Breast epithelium (tissue), 4 donors: ENCODE results near the gene CHI3L2. TPM values are rescaled to one million over a fixed set of nuclear protein-coding genes. Genes with fewer than 3 reads are reported as not detected.

ENCODE experiments used
- DNase-seq, 2 donors: peaks; one replicate each; pipeline ENCODE4 v3.0.0-alpha.2; 2019; ENCODE audit warnings: low spot score in 2 of 2
- H3K27ac ChIP-seq, 2 donors: fragments of 200-600 bp; sonication (generic) in 1 of 2; one replicate each; pipeline ENCODE4 v1.5.1; 2016 to 2019; ENCODE audit warnings: mild to moderate bottlenecking in 1 of 2
- H3K27me3 ChIP-seq, 2 donors: fragments of 200-600 bp; sonication (generic) in 1 of 2; one replicate each; pipeline versions ENCODE4 v1.5.1 to v1.6.0; 2017 to 2019; ENCODE audit warnings: control low read depth in 1 of 2, mild to moderate bottlenecking in 1 of 2
- H3K36me3 ChIP-seq: fragments of 200-600 bp; one replicate; pipeline ENCODE4 v1.5.1; 2019
- H3K4me1 ChIP-seq, 2 donors: fragments of 200-600 bp; sonication (generic); one replicate each; pipeline ENCODE4 v1.5.1; 2016 to 2019; ENCODE audit warnings: control low read depth in 1 of 2
- H3K4me3 ChIP-seq, 3 donors: fragments of 200-600 bp; sonication (generic); 1 replicate in 2 of 3; 2 replicates in 1 of 3; pipeline ENCODE4 v1.5.1; 2016 to 2019; ENCODE audit warnings: mild to moderate bottlenecking in 3 of 3, moderate library complexity in 2 of 3
- H3K9me3 ChIP-seq, 2 donors: fragments of 200-600 bp; sonication (generic) in 1 of 2; one replicate each; pipeline ENCODE4 v1.5.1; 2016 to 2019; ENCODE audit warnings: control low read depth in 1 of 2
- POLR2A ChIP-seq: fragments of 450-650 bp; IDR thresholded peaks from one replicate; pipeline ENCODE4 v1.6.1; 2016; ENCODE audit warnings: antibody characterized with exemption, mild to moderate bottlenecking, moderate library complexity
- POLR2AphosphoS5 ChIP-seq, 3 donors: sonication (generic); formaldehyde crosslinking; IDR thresholded peaks; one replicate each; pipeline ENCODE4 v1.6.1; 2017; ENCODE audit warnings: antibody characterized with exemption in 3 of 3
- intact Hi-C: fragments of 100-400 bp; cut with DNase I; formaldehyde crosslinking; loops from one replicate; pipeline ENCODE4 v1.15.1; 2023; ENCODE audit warnings: low total_unique reads
- total RNA-seq, 3 donors: library from RNA; depleted of rRNA; stranded (reverse); fragments of >200 nt; gene quantifications; one replicate each; pipeline ENCODE4 v1.1.0, GENCODE V29; 2016
- TF ChIP-seq, protein P1 (sequence below), 3 donors: fragments of 450-650 bp; IDR thresholded peaks; one replicate each; pipeline ENCODE4 v1.5.1; 2016 to 2017; ENCODE audit warnings: antibody characterized with exemption in 3 of 3, mild to moderate bottlenecking in 3 of 3, moderate library complexity in 3 of 3

CHI3L2 gene
- total RNA-seq, 3 donors from 2014 or later = 9.5 to 22.0 (median 14.1) TPM

GRCh38 chr1:111220302-111220890 lies 7.1 kb upstream of the CHI3L2 start:
- H3K4me3 ChIP-seq = no peak overlapping the region
- no peaks in the 10 kb centered on the region for H3K9me3 ChIP-seq
- H3K27ac ChIP-seq = no peak overlapping the region
- no peak for TF ChIP-seq POLR2A
- TF ChIP-seq, protein P1, sequence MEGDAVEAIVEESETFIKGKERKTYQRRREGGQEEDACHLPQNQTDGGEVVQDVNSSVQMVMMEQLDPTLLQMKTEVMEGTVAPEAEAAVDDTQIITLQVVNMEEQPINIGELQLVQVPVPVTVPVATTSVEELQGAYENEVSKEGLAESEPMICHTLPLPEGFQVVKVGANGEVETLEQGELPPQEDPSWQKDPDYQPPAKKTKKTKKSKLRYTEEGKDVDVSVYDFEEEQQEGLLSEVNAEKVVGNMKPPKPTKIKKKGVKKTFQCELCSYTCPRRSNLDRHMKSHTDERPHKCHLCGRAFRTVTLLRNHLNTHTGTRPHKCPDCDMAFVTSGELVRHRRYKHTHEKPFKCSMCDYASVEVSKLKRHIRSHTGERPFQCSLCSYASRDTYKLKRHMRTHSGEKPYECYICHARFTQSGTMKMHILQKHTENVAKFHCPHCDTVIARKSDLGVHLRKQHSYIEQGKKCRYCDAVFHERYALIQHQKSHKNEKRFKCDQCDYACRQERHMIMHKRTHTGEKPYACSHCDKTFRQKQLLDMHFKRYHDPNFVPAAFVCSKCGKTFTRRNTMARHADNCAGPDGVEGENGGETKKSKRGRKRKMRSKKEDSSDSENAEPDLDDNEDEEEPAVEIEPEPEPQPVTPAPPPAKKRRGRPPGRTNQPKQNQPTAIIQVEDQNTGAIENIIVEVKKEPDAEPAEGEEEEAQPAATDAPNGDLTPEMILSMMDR (IDR thresholded peaks at IDR 0.05) = no peak
- TF ChIP-seq POLR2AphosphoS5 (IDR thresholded peaks at IDR 0.05) = no peak
- no peak for DNase-seq
- intact Hi-C loops = no loop called here
- H3K36me3 ChIP-seq = no peaks in the 10 kb centered on the region
- no peaks in the 10 kb centered on the region for H3K27me3 ChIP-seq
- H3K4me1 ChIP-seq = no peaks in the 10 kb centered on the region

DNA sequence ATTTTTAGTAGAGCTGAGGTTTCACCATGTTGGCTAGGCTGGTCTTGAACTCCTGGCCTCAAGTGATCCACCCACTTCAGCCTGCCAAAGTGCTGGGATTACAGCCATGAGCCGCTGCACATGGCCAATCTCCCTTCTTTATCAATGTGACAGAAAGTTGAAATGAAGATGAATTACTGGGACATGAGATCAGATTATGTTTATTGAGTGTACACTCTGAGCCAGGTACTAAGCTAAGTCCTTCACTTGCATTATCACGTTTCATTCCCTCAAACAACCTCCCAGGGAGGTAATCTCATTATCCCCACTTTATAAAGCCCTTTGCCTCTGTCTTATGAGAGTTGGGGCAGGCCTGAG lies 6.3 kb upstream of the CHI3L2 start:
- intact Hi-C loops = no loop called here
- H3K4me1 ChIP-seq = no peaks in the 10 kb centered on the region
- no peak overlapping the region for H3K27ac ChIP-seq
- no peaks in the 10 kb centered on the region for H3K9me3 ChIP-seq
- DNase-seq = no peak
- TF ChIP-seq POLR2A = no peak
- TF ChIP-seq POLR2AphosphoS5 (IDR thresholded peaks at IDR 0.05) = no peak
- TF ChIP-seq, protein P1 (IDR thresholded peaks at IDR 0.05) = no peak
- H3K4me3 ChIP-seq = no peak overlapping the region
- H3K27me3 ChIP-seq = no peaks in the 10 kb centered on the region
- no peaks in the 10 kb centered on the region for H3K36me3 ChIP-seq

GRCh38 chr1:111221633-111222291 lies 5.8 kb upstream of the CHI3L2 start:
- TF ChIP-seq POLR2AphosphoS5 (IDR thresholded peaks at IDR 0.05) (no peak), POLR2A (no peak)
- TF ChIP-seq, protein P1 (IDR thresholded peaks at IDR 0.05) = no peak

GRCh38 chr1:111222308-111223125 lies 5.0 kb upstream of the CHI3L2 start:
- no peaks in the 10 kb centered on the region for H3K27me3 ChIP-seq
- no peaks in the 10 kb centered on the region for H3K36me3 ChIP-seq
- peaks cover under 1 to 7% of the 10 kb centered on the region in 2 donors for H3K4me1 ChIP-seq
- TF ChIP-seq POLR2AphosphoS5 (IDR thresholded peaks at IDR 0.05) = peak in 1 of 3 donors; percentile 30
- no peak for TF ChIP-seq POLR2A
- TF ChIP-seq, protein P1 (IDR thresholded peaks at IDR 0.05) = peak; percentile 92 to 93 (median 92)
- no peaks in the 10 kb centered on the region for H3K9me3 ChIP-seq
- DNase-seq = peak; percentile 69 to 78
- H3K27ac ChIP-seq = peak overlapping the region; percentile 5 to 48
- intact Hi-C loops = no loop called here
- no peak overlapping the region for H3K4me3 ChIP-seq

More at GRCh38 chr1:111221633-111222291, 5.8 kb upstream of the CHI3L2 start:
- H3K4me3 ChIP-seq = no peak overlapping the region
- no peaks in the 10 kb centered on the region for H3K4me1 ChIP-seq
- H3K27ac ChIP-seq = peak overlapping the region; percentile 5 to 48
- H3K27me3 ChIP-seq = no peaks in the 10 kb centered on the region
- H3K36me3 ChIP-seq = no peaks in the 10 kb centered on the region
- H3K9me3 ChIP-seq = no peaks in the 10 kb centered on the region
- intact Hi-C loops = no loop called here
- no peak for DNase-seq
